Endothelial cell (in vitro differentiated cells): ENCODE measurements around the gene ERGIC1. TPM values are rescaled to one million over a fixed set of nuclear protein-coding genes. Genes with fewer than 3 reads are reported as not detected.

Experiments
- DNase-seq: peaks from one replicate; pipeline ENCODE4 v3.0.0; 2021; ENCODE audit warnings: low spot score
- H3K27ac Mint-ChIP-seq: one replicate; pipeline ENCODE4 v1.8.0; 2021; ENCODE audit warnings: mixed read lengths, inconsistent platforms; ENCODE audit not compliant: unreplicated experiment
- H3K27me3 Mint-ChIP-seq: one replicate; pipeline ENCODE4 v1.8.0; 2021; ENCODE audit warnings: mild to moderate bottlenecking, moderate library complexity, mixed read lengths, inconsistent platforms; ENCODE audit not compliant: unreplicated experiment
- H3K36me3 Mint-ChIP-seq: one replicate; pipeline ENCODE4 v1.8.0; 2021; ENCODE audit warnings: mild to moderate bottlenecking, low read depth, mixed read lengths, inconsistent platforms; ENCODE audit not compliant: unreplicated experiment
- H3K4me1 Mint-ChIP-seq: one replicate; pipeline ENCODE4 v1.8.0; 2021; ENCODE audit warnings: mild to moderate bottlenecking, mixed read lengths, inconsistent platforms; ENCODE audit not compliant: unreplicated experiment
- H3K4me3 Mint-ChIP-seq: one replicate; pipeline ENCODE4 v1.8.0; 2021; ENCODE audit warnings: mild to moderate bottlenecking, mixed read lengths, inconsistent platforms; ENCODE audit not compliant: unreplicated experiment
- H3K9me3 Mint-ChIP-seq: one replicate; pipeline ENCODE4 v1.8.0; 2021; ENCODE audit warnings: mixed read lengths, inconsistent platforms; ENCODE audit not compliant: unreplicated experiment
- CTCF ChIP-seq: fragments of 200-600 bp; sonication (generic); IDR thresholded peaks from one replicate; pipeline ENCODE4 v1.5.0; 2021; ENCODE audit warnings: antibody characterized with exemption; ENCODE audit not compliant: unreplicated experiment
- total RNA-seq: library from RNA; stranded (reverse); fragmentation: NEBNext Ultra II Directional; extraction: Animal tissue kit (Norgen Biotek cat#: 25700); gene quantifications from one replicate; pipeline ENCODE4 v1.2.1, GENCODE V29; 2021; ENCODE audit not compliant: unreplicated experiment

Gene ERGIC1
- total RNA-seq, 1 donor from 2014 or later = 67.1 TPM

DNA sequence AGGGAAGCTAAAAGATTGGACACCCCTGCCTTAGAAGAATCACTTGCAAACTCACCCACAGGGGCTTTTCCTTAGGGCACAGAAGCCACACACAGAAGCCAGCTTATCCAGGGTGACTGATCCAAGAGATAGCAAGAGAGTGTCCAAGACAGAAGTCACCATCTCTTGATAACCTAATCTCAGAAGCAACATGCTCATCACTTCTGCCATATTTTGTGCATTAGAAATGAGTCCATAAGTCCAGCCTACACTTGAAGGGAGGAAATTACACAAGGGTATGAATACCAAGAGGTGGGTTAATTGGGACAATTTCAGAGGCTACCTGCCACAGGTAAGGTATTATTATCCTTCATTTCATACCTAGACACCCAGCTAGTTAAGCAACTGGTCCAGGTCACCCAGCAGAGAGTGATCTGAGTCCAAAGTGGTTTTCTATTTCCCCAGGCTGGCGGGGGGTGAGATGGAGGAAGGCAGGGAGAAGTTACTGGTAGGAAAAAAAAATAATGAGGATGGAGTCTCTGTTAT is 3.7 kb upstream of the ERGIC1 start:
- Mint-ChIP-seq H3K27ac (no peak overlapping the region), H3K27me3 (peaks cover 4% of the 10 kb centered on the region), H3K4me1 (peaks cover under 1% of the 10 kb centered on the region), H3K4me3 (no peak overlapping the region), H3K9me3 (peaks cover 2% of the 10 kb centered on the region), H3K36me3 (peaks cover 5% of the 10 kb centered on the region)
- TF ChIP-seq CTCF = no peak
- no peak for DNase-seq

- peaks cover 4% of the 10 kb centered on the region for H3K27me3 Mint-ChIP-seq
- DNase-seq = no peak
- H3K36me3 Mint-ChIP-seq = no peaks in the 10 kb centered on the region
- no peak overlapping the region for H3K4me3 Mint-ChIP-seq
- peaks cover 6% of the 10 kb centered on the region for H3K4me1 Mint-ChIP-seq
- H3K9me3 Mint-ChIP-seq = no peaks in the 10 kb centered on the region
- TF ChIP-seq CTCF = no peak
- H3K27ac Mint-ChIP-seq = no peak overlapping the region
These were observed 3.0 kb upstream of the ERGIC1 start for GRCh38 chr5:172830876-172831662.

DNA sequence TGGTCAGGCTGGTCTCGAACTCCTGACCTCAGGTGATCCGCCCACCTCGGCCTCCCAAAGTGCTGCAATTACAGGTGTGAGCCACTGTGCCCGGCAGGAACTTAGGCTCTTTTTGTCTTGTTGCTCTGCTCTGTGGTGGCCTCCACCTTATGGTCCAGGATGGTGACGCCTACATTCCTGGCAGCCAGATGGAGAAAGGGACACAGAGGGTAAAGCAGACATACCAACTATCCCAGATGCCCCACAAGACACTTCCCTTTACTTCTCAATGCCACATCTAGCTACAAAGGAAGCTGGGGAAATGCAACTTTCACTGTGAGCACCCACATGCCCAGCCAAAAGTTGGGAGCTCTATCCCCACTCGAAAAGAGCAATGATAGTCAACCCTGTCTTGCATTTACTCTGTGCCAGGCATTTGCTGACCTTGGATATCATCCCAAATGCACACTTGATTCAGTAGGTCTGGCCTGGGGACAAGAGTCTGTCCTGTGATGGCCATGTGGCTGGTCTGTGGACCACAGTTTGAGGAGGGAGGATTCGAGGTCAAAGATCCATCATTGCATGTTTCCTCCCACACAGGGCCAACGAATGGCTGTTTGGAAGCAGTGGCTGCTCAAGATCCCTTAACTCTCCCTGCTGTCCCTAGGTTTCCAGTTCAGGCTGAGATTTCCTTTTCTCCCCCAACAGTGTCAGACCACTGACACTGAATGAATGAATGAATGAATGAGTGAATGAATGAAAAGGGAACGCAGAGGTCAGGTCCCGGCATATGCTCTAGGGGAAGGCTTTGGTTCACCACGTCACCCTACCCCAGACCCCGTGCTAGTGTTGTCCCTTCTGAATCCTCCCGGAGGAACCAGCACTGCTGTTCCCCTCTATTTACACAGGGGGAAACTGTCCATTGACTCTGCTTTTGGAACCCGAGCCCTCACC is 1.4 kb upstream of the ERGIC1 start:
- H3K9me3 Mint-ChIP-seq = no peaks in the 10 kb centered on the region
- H3K36me3 Mint-ChIP-seq = peaks cover 6% of the 10 kb centered on the region
- DNase-seq = no peak
- TF ChIP-seq CTCF = no peak
- peaks cover 4% of the 10 kb centered on the region for H3K27me3 Mint-ChIP-seq
- H3K27ac Mint-ChIP-seq = no peak overlapping the region
- H3K4me3 Mint-ChIP-seq = peak overlapping the region; percentile 45
- peaks cover 9% of the 10 kb centered on the region for H3K4me1 Mint-ChIP-seq

GRCh38 chr5:172833372-172833685 is 722 bp upstream of the ERGIC1 start:
- Mint-ChIP-seq H3K27me3 (peaks cover 4% of the 10 kb centered on the region), H3K9me3 (no peaks in the 10 kb centered on the region), H3K27ac (no peak overlapping the region), H3K36me3 (peaks cover 6% of the 10 kb centered on the region), H3K4me1 (peaks cover 9% of the 10 kb centered on the region), H3K4me3 (peak overlapping the region; percentile 45)
- no peak for TF ChIP-seq CTCF
- no peak for DNase-seq
